HepG2 (cell line): ENCODE data around the gene ZDHHC18. TPM values are rescaled to one million over a fixed set of nuclear protein-coding genes. Genes with fewer than 3 reads are reported as not detected.

Source experiments
- CBX2 ChIP-seq, 2 experiments: fragments of 200-600 bp in 1 of 2; sonication (generic); formaldehyde crosslinking in 1 of 2; IDR thresholded peaks; 2 replicates each; pipeline versions ENCODE4 v1.7.0 to v1.8.1; 2018 to 2022; ENCODE audit warnings: low read depth in 2 of 2, low read length in 1 of 2, mild to moderate bottlenecking in 1 of 2, missing genetic modification reagents in 1 of 2
- ELF3 ChIP-seq: IDR thresholded peaks from 2 replicates; pipeline ENCODE4 v1.6.1; 2016; ENCODE audit warnings: missing genetic modification reagents, missing compliant biosample characterization
- HNRNPH1 ChIP-seq: fragments of 200-400 bp; formaldehyde crosslinking; optimal IDR thresholded peaks from 2 replicates; pipeline ENCODE3; 2017; ENCODE audit warnings: mild to moderate bottlenecking, low read depth, low read length
- KLF6 ChIP-seq: IDR thresholded peaks from 2 replicates; pipeline ENCODE4 v1.8.0; 2016; ENCODE audit warnings: missing biosample characterization, missing genetic modification reagents
- MBNL3 ChIP-seq: fragments of 250-450 bp; sonication (Bioruptor Pico); conservative IDR thresholded peaks from 2 replicates; pipeline ENCODE4 v1.8.0; 2022; ENCODE audit warnings: mild to moderate bottlenecking, inconsistent platforms
- MXD4 ChIP-seq: IDR thresholded peaks from 2 replicates; pipeline ENCODE4 v1.6.1; 2016; ENCODE audit warnings: mild to moderate bottlenecking, missing biosample characterization, missing genetic modification reagents
- NBN ChIP-seq: fragments of 450-650 bp; conservative IDR thresholded peaks from 2 replicates; pipeline ENCODE4 v1.6.1; 2017
- NR2C2 ChIP-seq: sonication (generic); formaldehyde crosslinking; IDR thresholded peaks from 2 replicates; pipeline ENCODE4 v1.4.0; 2020; ENCODE audit warnings: missing genetic modification reagents, mild to moderate bottlenecking, moderate library complexity, borderline replicate concordance
- NR3C1 ChIP-seq: sonication (generic); formaldehyde crosslinking; IDR thresholded peaks from 2 replicates; pipeline ENCODE4 v1.4.0; 2020; ENCODE audit warnings: missing genetic modification reagents
- POLR2G ChIP-seq: fragments of 200-400 bp; formaldehyde crosslinking; IDR thresholded peaks from 2 replicates; pipeline ENCODE4 v1.6.1; 2018; ENCODE audit warnings: mild to moderate bottlenecking, low read depth, low read length, moderate library complexity
- RFX3 ChIP-seq: IDR thresholded peaks from 2 replicates; pipeline ENCODE4 v1.6.1; 2016; ENCODE audit warnings: missing biosample characterization, missing genetic modification reagents
- SALL1 ChIP-seq: sonication (generic); formaldehyde crosslinking; IDR thresholded peaks from 2 replicates; pipeline ENCODE4 v1.8.0; 2022; ENCODE audit warnings: mild to moderate bottlenecking, missing genetic modification reagents
- SATB2 ChIP-seq: sonication (generic); formaldehyde crosslinking; IDR thresholded peaks from 2 replicates; pipeline ENCODE4 v1.5.0; 2020; ENCODE audit warnings: missing genetic modification reagents
- TEF ChIP-seq: sonication (generic); formaldehyde crosslinking; IDR thresholded peaks from 2 replicates; pipeline ENCODE4 v1.5.0; 2020; ENCODE audit warnings: missing genetic modification reagents
- YEATS4 ChIP-seq: sonication (generic); formaldehyde crosslinking; IDR thresholded peaks from 2 replicates; pipeline ENCODE4 v1.4.0; 2020; ENCODE audit warnings: missing genetic modification reagents, borderline replicate concordance
- ZBTB20 ChIP-seq: sonication (generic); formaldehyde crosslinking; IDR thresholded peaks from 2 replicates; pipeline ENCODE4 v1.8.1; 2023; ENCODE audit warnings: missing genetic modification reagents, low read depth, mild to moderate bottlenecking, borderline replicate concordance
- ZBTB34 ChIP-seq: sonication (generic); formaldehyde crosslinking; IDR thresholded peaks from 2 replicates; pipeline ENCODE4 v1.8.0; 2022; ENCODE audit warnings: mild to moderate bottlenecking, missing genetic modification reagents
- ZBTB8A ChIP-seq: sonication (generic); formaldehyde crosslinking; IDR thresholded peaks from 2 replicates; pipeline ENCODE4 v1.4.0; 2020; ENCODE audit warnings: mild to moderate bottlenecking, low read depth, missing genetic modification reagents, borderline replicate concordance
- ZFP82 ChIP-seq: sonication (generic); formaldehyde crosslinking; IDR thresholded peaks from 2 replicates; pipeline ENCODE4 v1.5.1; 2020; ENCODE audit warnings: mild to moderate bottlenecking, missing genetic modification reagents, borderline replicate concordance
- ZNF607 ChIP-seq: sonication (generic); formaldehyde crosslinking; IDR thresholded peaks from 2 replicates; pipeline ENCODE4 v1.5.1; 2020; ENCODE audit warnings: missing genetic modification reagents, mild to moderate bottlenecking, borderline replicate concordance
- ZNF740 ChIP-seq: sonication (generic); formaldehyde crosslinking; IDR thresholded peaks from 2 replicates; pipeline ENCODE4 v1.4.0; 2020; ENCODE audit warnings: missing genetic modification reagents
- ZNF777 ChIP-seq: sonication (generic); formaldehyde crosslinking; IDR thresholded peaks from 2 replicates; pipeline ENCODE4 v1.4.0; 2020; ENCODE audit warnings: missing genetic modification reagents
- ZSCAN21 ChIP-seq: sonication (generic); formaldehyde crosslinking; IDR thresholded peaks from 2 replicates; pipeline ENCODE4 v1.8.0; 2022; ENCODE audit warnings: mild to moderate bottlenecking, missing genetic modification reagents, moderate library complexity, borderline replicate concordance
- ZSCAN25 ChIP-seq: sonication (generic); formaldehyde crosslinking; IDR thresholded peaks from 2 replicates; pipeline ENCODE4 v1.8.0; 2022; ENCODE audit warnings: mild to moderate bottlenecking, missing genetic modification reagents
- ZSCAN9 ChIP-seq: IDR thresholded peaks from 2 replicates; pipeline ENCODE4 v1.6.1; 2016; ENCODE audit warnings: borderline replicate concordance
- polyA plus RNA-seq, 8 experiments: library from polyadenylated mRNA; depleted of rRNA in 3 of 8; stranded (reverse) in 7 of 8; unstranded in 1 of 8; fragments of >200 nt; fragmentation: Illumina TruSeq in 4 of 8; extraction: Trizol in 4 of 8; gene quantifications; 2 replicates each; pipeline versions ENCODE4 v1.2.1 to v1.2.3, GENCODE V29; 2011 to 2016; ENCODE audit warnings: low read depth in 4 of 8, missing spikeins in 1 of 8, mixed read lengths in 1 of 8; ENCODE audit not compliant: insufficient read depth in 1 of 8
- total RNA-seq, 5 experiments: library from RNA; depleted of rRNA; stranded (reverse); fragments of >200 nt; fragmentation: Illumina TruSeq; extraction: Trizol; gene quantifications; 2 replicates each; pipeline ENCODE4 v1.2.3, GENCODE V29; 2016; ENCODE audit warnings: low read depth in 1 of 5

ZDHHC18 gene
- total and polyA plus RNA-seq, 2 of the 13 experiments (the other 11 are each of a cell fraction or from before 2014, with no cell fraction given), result 13.2 to 35.3 TPM

- TF ChIP-seq TEF (CRISPR knock-in tag) (no peak), NR3C1 (CRISPR knock-in tag) (no peak), NR2C2 (CRISPR knock-in tag) (no peak), ELF3 (CRISPR knock-in tag) (no peak), HNRNPH1 (no peak), NBN (no peak), RFX3 (CRISPR knock-in tag) (no peak), ZBTB34 (CRISPR knock-in tag) (no peak), ZNF607 (CRISPR knock-in tag) (no peak), SATB2 (CRISPR knock-in tag) (no peak), ZNF777 (no peak; the same call in 1 of the 2 replicates), CBX2 (IDR thresholded peaks at IDR 0.05; ENCODE audit: low read depth, low read length) (no peak), CBX2 (CRISPR knock-in tag; IDR thresholded peaks at IDR 0.05; ENCODE audit: low read depth) (no peak), ZSCAN9 (CRISPR knock-in tag) (no peak), ZNF740 (CRISPR knock-in tag) (no peak), ZFP82 (CRISPR knock-in tag) (no peak), KLF6 (CRISPR knock-in tag) (0 out of 2 replicates have a peak, but pooled peaks have one; percentile 29), ZSCAN21 (0 out of 2 replicates have a peak, but pooled peaks have one; percentile 11), ZBTB20 (CRISPR knock-in tag) (no peak), MXD4 (0 out of 2 replicates have a peak, but pooled peaks have one; percentile 23), ZSCAN25 (CRISPR knock-in tag) (no peak), POLR2G (peak; percentile 40; the same call in 1 of the 2 replicates), YEATS4 (CRISPR knock-in tag) (no peak), SALL1 (CRISPR knock-in tag) (peak; percentile 18; the same call in 1 of the 2 replicates), ZBTB8A (CRISPR knock-in tag) (no peak), MBNL3 (no peak)
Measured at GRCh38 chr1:26826261-26827105, at the start of gene ZDHHC18 (continued).
